Measurements from ENCODE around the gene KLK5. TPM values are rescaled to one million over a fixed set of nuclear protein-coding genes. Genes with fewer than 3 reads are reported as not detected.
A peak's percentile ranks its signal among the peaks of the same experiment; 100 is the strongest.
"Not testable (repeated sequence)": the region's sequence is repeated elsewhere in the genome, so short reads cannot be mapped to it uniquely, and the experiment has no call there.

KLK5 gene
- not detected in 2 replicates for total RNA-seq (2014; rRNA removed; shearing (Covaris generic))

- DNase-seq (ENCODE audit: low spot score), result no peak
These were observed at the start of gene KLK5 for GRCh38 chr19:50952910-50953309. KLK5 (minus strand) TSS chr19:50953038; CDS start chr19:50952657, 381 bp downstream.

- no peak for DNase-seq (ENCODE audit: low spot score)
These were observed 49.3 kb upstream of the KLK5 start for GRCh38 chr19:51002089-51002532.

GRCh38 chr19:51001515-51001914 lies 48.7 kb upstream of the KLK5 start, which contains the start of gene KLK8:
KLK8 (minus strand) TSS chr19:51001604; CDS start chr19:51001167, 437 bp downstream.
- no peak for DNase-seq (ENCODE audit: low spot score)

GRCh38 chr19:51000981-51001380 lies 48.1 kb upstream of the KLK5 start:
- no peak for DNase-seq (ENCODE audit: low spot score)

- DNase-seq (ENCODE audit: low spot score), result no peak
These were observed 47.6 kb upstream of the KLK5 start for GRCh38 chr19:51000426-51000825.

GRCh38 chr19:50998686-50999085 lies 45.8 kb upstream of the KLK5 start:
- DNase-seq (ENCODE audit: low spot score), result no peak

GRCh38 chr19:50998061-50998460 lies 45.2 kb upstream of the KLK5 start:
- DNase-seq (ENCODE audit: low spot score), result no peak

- DNase-seq (ENCODE audit: low spot score), result peak; percentile 33
These were observed 41.3 kb upstream of the KLK5 start for GRCh38 chr19:50994129-50994528.

GRCh38 chr19:50992666-50993035 lies 39.8 kb upstream of the KLK5 start:
- DNase-seq (ENCODE audit: low spot score), result no peak

- DNase-seq (ENCODE audit: low spot score), result not testable (repeated sequence)
These were observed 31.6 kb upstream of the KLK5 start for GRCh38 chr19:50984416-50984815.

GRCh38 chr19:50983625-50984292 lies 30.9 kb upstream of the KLK5 start, which contains the start of gene KLK7:
KLK7 (minus strand) TSS chr19:50983917; CDS start chr19:50982399, 1,518 bp downstream.
- no peak for DNase-seq (ENCODE audit: low spot score)

GRCh38 chr19:50982186-50982585 lies 29.3 kb upstream of the KLK5 start:
- DNase-seq (ENCODE audit: low spot score), result no peak

- DNase-seq (ENCODE audit: low spot score), result no peak
These were observed 28.8 kb upstream of the KLK5 start for GRCh38 chr19:50981587-50982146.

GRCh38 chr19:50980208-50980607 lies 27.4 kb upstream of the KLK5 start:
- no peak for DNase-seq (ENCODE audit: low spot score)

- no peak for DNase-seq (ENCODE audit: low spot score)
These were observed 26.9 kb upstream of the KLK5 start for GRCh38 chr19:50979758-50980157.

- DNase-seq (ENCODE audit: low spot score), result no peak
These were observed 26.0 kb upstream of the KLK5 start for GRCh38 chr19:50978772-50979390.

GRCh38 chr19:50977626-50978025 lies 24.8 kb upstream of the KLK5 start:
- DNase-seq (ENCODE audit: low spot score), result no peak

GRCh38 chr19:50975766-50976165 lies 22.9 kb upstream of the KLK5 start:
- peak; percentile 62 for DNase-seq (ENCODE audit: low spot score)

- DNase-seq (ENCODE audit: low spot score), result no peak
These were observed 22.1 kb upstream of the KLK5 start for GRCh38 chr19:50974702-50975556.

GRCh38 chr19:50972795-50973376 lies 20.0 kb upstream of the KLK5 start:
- no peak for DNase-seq (ENCODE audit: low spot score)

GRCh38 chr19:50969810-50970209 lies 17.0 kb upstream of the KLK5 start:
- DNase-seq (ENCODE audit: low spot score), result not testable (repeated sequence)

- no peak for DNase-seq (ENCODE audit: low spot score)
These were observed 16.5 kb upstream of the KLK5 start, which contains the start of gene KLK6 for GRCh38 chr19:50969413-50969760. KLK6 (minus strand) TSS chr19:50969591; CDS start chr19:50968104, 1,487 bp downstream.

Data from A172 (cell line).